ENCODE results near the gene C5orf52.

- TF ChIP-seq CTCF (IDR thresholded peaks at IDR 0.05), result no peak
- TF ChIP-seq E2F6 (IDR thresholded peaks at IDR 0.05; ENCODE audit: borderline replicate concordance, low read depth), result no peak
These were observed 1.6 kb upstream of the C5orf52 start for GRCh38 chr5:157669701-157670097.

Data from A549 (cell line).